ENCODE measurements around the gene ANKDD1B. TPM values are rescaled to one million over a fixed set of nuclear protein-coding genes. Genes with fewer than 3 reads are reported as not detected.

ANKDD1B gene
- total RNA-seq, 6 experiments from 2014 or later: 0.17 to 0.26 TPM; not detected in 4

GRCh38 chr5:75670577-75670976 lies 59.3 kb downstream of the ANKDD1B start:
- H3K36me3 ChIP-seq: no peaks in the 10 kb centered on the region
- H3K27me3 ChIP-seq: no peaks in the 10 kb centered on the region
- 49% methylated on average over 3 of the region's 3 CpGs for WGBS (ENCODE audit: insufficient coverage, low coverage, low lambda C conversion rate, missing lambda C conversion rate)
- TF ChIP-seq CTCF (IDR thresholded peaks at IDR 0.05) (no peak), POLR2A (IDR thresholded peaks at IDR 0.05) (no peak)
- DNase-seq: no peak
- ATAC-seq: peak in 2 of 4 donors; percentile 53 to 54
- H3K27ac ChIP-seq: no peak overlapping the region
- intact Hi-C loops (cut with DNase I): no loop called here
- no peaks in the 10 kb centered on the region for H3K9me3 ChIP-seq
- H3K4me3 ChIP-seq: no peak overlapping the region
- H3K4me1 ChIP-seq: peaks cover 0 to 13% (median 0%) of the 10 kb centered on the region in 4 donors

GRCh38 chr5:75671506-75671905 lies 60.3 kb downstream of the ANKDD1B start:
- intact Hi-C loops (cut with DNase I): no loop called here
- ATAC-seq: no peak
- 48% methylated on average over 2 of the region's 2 CpGs for WGBS (ENCODE audit: insufficient coverage, low coverage, low lambda C conversion rate, missing lambda C conversion rate)
- TF ChIP-seq POLR2A (IDR thresholded peaks at IDR 0.05) (no peak), CTCF (IDR thresholded peaks at IDR 0.05) (no peak)
- Histone ChIP-seq H3K27me3 (no peaks in the 10 kb centered on the region), H3K36me3 (no peaks in the 10 kb centered on the region), H3K4me3 (no peak overlapping the region), H3K27ac (no peak overlapping the region), H3K4me1 (peaks cover 0 to 13% (median 0%) of the 10 kb centered on the region in 4 donors), H3K9me3 (no peaks in the 10 kb centered on the region)
- DNase-seq: no peak

GRCh38 chr5:75672616-75673015 lies 61.4 kb downstream of the ANKDD1B start:
- no peaks in the 10 kb centered on the region for H3K9me3 ChIP-seq
- TF ChIP-seq POLR2A (IDR thresholded peaks at IDR 0.05): no peak
- TF ChIP-seq CTCF (IDR thresholded peaks at IDR 0.05): no peak
- peaks cover 0 to 13% (median 0%) of the 10 kb centered on the region in 4 donors for H3K4me1 ChIP-seq
- H3K27ac ChIP-seq: no peak overlapping the region
- DNase-seq: no peak
- no peaks in the 10 kb centered on the region for H3K27me3 ChIP-seq
- intact Hi-C loops (cut with DNase I): no loop called here
- no peak for ATAC-seq
- WGBS (ENCODE audit: insufficient coverage, low coverage, low lambda C conversion rate, missing lambda C conversion rate): 100% methylated on average over 3 of the region's 3 CpGs
- no peak overlapping the region for H3K4me3 ChIP-seq
- no peaks in the 10 kb centered on the region for H3K36me3 ChIP-seq

- DNase-seq (no peak), ATAC-seq (no peak)
- no peaks in the 10 kb centered on the region for H3K4me1 ChIP-seq
- TF ChIP-seq CTCF (IDR thresholded peaks at IDR 0.05) (no peak), POLR2A (IDR thresholded peaks at IDR 0.05) (no peak)
- peaks cover 0 to 2% (median 0%) of the 10 kb centered on the region in 4 donors for H3K36me3 ChIP-seq
- intact Hi-C loops (cut with DNase I): no loop called here
- no peaks in the 10 kb centered on the region for H3K27me3 ChIP-seq
- no peak overlapping the region for H3K27ac ChIP-seq
- WGBS (ENCODE audit: insufficient coverage, low coverage, low lambda C conversion rate, missing lambda C conversion rate): 91% methylated on average over 1 of the region's 1 CpG
- H3K4me3 ChIP-seq: no peak overlapping the region
- H3K9me3 ChIP-seq: no peaks in the 10 kb centered on the region
Observed at GRCh38 chr5:75675783-75676182, 64.5 kb downstream of the ANKDD1B start.

GRCh38 chr5:75677607-75678006 lies 66.4 kb downstream of the ANKDD1B start:
- TF ChIP-seq CTCF (IDR thresholded peaks at IDR 0.05) (no peak), POLR2A (IDR thresholded peaks at IDR 0.05) (no peak)
- intact Hi-C loops (cut with DNase I): no loop called here
- Histone ChIP-seq H3K4me3 (no peak overlapping the region), H3K9me3 (no peaks in the 10 kb centered on the region), H3K36me3 (peaks cover 0 to 2% (median 0%) of the 10 kb centered on the region in 4 donors), H3K4me1 (no peaks in the 10 kb centered on the region), H3K27ac (peak overlapping the region in 1 of 3 donors; percentile 3), H3K27me3 (no peaks in the 10 kb centered on the region)
- ATAC-seq (peak; percentile 45 to 79 (median 73)), DNase-seq (no peak)
- WGBS (ENCODE audit: insufficient coverage, low coverage, low lambda C conversion rate, missing lambda C conversion rate): 38% methylated on average over 1 of the region's 1 CpG

Data from right lobe of liver (tissue), 6 donors.